HTERT RPE-1 (cell line): ENCODE results near the gene RBMX.

Source experiments
- in situ Hi-C: fragments of 300-500 bp; cut with MboI; formaldehyde crosslinking; loops from 4 replicates; pipeline ENCODE4 v1.14.3; 2020; ENCODE audit warnings: low sequenced_read_pairs

Gene RBMX

GRCh38 chrX:136849395-136849794, 31.1 kb downstream of the RBMX start:
- in situ Hi-C loops, result no loop called here

GRCh38 chrX:136847874-136848273, 32.7 kb downstream of the RBMX start:
- in situ Hi-C loops, result no loop called here

GRCh38 chrX:136839196-136839595, 41.3 kb downstream of the RBMX start:
- in situ Hi-C loops, result no loop called here

GRCh38 chrX:136835761-136836160, 44.8 kb downstream of the RBMX start:
- in situ Hi-C loops, result no loop called here

GRCh38 chrX:136829413-136829812, 51.1 kb downstream of the RBMX start:
- in situ Hi-C loops, result no loop called here

- in situ Hi-C loops, result no loop called here
These were observed 51.7 kb downstream of the RBMX start for GRCh38 chrX:136828830-136829229.

GRCh38 chrX:136827026-136827425, 53.5 kb downstream of the RBMX start:
- in situ Hi-C loops, result no loop called here

GRCh38 chrX:136825771-136826170, 54.8 kb downstream of the RBMX start:
- in situ Hi-C loops, result no loop called here
